Testis (tissue), 3 donors: ENCODE data around the gene ABCB8. TPM values are rescaled to one million over a fixed set of nuclear protein-coding genes. Genes with fewer than 3 reads are reported as not detected.

Experiments used
- DNase-seq: peaks from one replicate; pipeline ENCODE4 v3.0.0-alpha.2; 2019
- H3K27ac ChIP-seq, 2 donors: fragments of 200-600 bp; sonication (generic); one replicate each; pipeline ENCODE4 v1.5.1; 2019
- H3K27me3 ChIP-seq: fragments of 200-600 bp; sonication (generic); one replicate; pipeline ENCODE4 v1.5.1; 2019
- H3K36me3 ChIP-seq: fragments of 200-600 bp; sonication (generic); one replicate; pipeline ENCODE4 v1.5.1; 2017; ENCODE audit warnings: low read depth; ENCODE audit errors: missing control alignments
- H3K4me1 ChIP-seq: fragments of 200-600 bp; sonication (generic); one replicate; pipeline ENCODE4 v1.5.1; 2019
- H3K4me3 ChIP-seq, 2 donors: fragments of 200-600 bp; sonication (generic); one replicate each; pipeline ENCODE4 v1.5.1; 2017 to 2019
- H3K9me3 ChIP-seq: fragments of 200-600 bp; sonication (generic); one replicate; pipeline ENCODE4 v1.5.1; 2017
- CTCF ChIP-seq, 3 experiments: fragments of 450-650 bp in 2 of 3; fragments of 200-600 bp in 1 of 3; sonication (generic) in 1 of 3; IDR thresholded peaks; one replicate each; pipeline ENCODE4 v1.5.1; 2016 to 2019; ENCODE audit warnings: antibody characterized with exemption in 3 of 3, mild to moderate bottlenecking in 2 of 3, moderate library complexity in 1 of 3
- POLR2A ChIP-seq: fragments of 450-650 bp; IDR thresholded peaks from one replicate; pipeline ENCODE4 v1.6.1; 2017; ENCODE audit warnings: antibody characterized with exemption, mild to moderate bottlenecking, moderate library complexity
- WGBS, 2 donors: methylation state at CpG; one replicate each; pipeline ENCODE4 v1.1.5; 2018; 5-methylcytosine and 5-hydroxymethylcytosine counted together
- intact Hi-C: fragments of 100-400 bp; cut with DNase I; formaldehyde crosslinking; loops from one replicate; pipeline ENCODE4 v1.15.1; 2023; ENCODE audit warnings: low total_unique reads
- polyA plus RNA-seq: library from polyadenylated mRNA; stranded (reverse); fragments of 350-450 nt; fragmentation: Illumina TruSeq; extraction: RNeasy Lipid Tissue Mini Kit (QIAGEN cat#74804); gene quantifications from one replicate; pipeline ENCODE4 v1.2.3, GENCODE V29; 2014; ENCODE audit warnings: low read depth, low replicate concordance; ENCODE audit not compliant: insufficient read depth
- total RNA-seq, 2 donors: library from RNA; depleted of rRNA; stranded (reverse); fragments of >200 nt; gene quantifications; one replicate each; pipeline ENCODE4 v1.2.3, GENCODE V29; 2016

Gene ABCB8
- total and polyA plus RNA-seq, 3 donors from 2014 or later = 34.9 to 76.8 (median 59.6) TPM

GRCh38 chr7:150988230-150989226 lies 39.7 kb upstream of the ABCB8 start:
- no peaks in the 10 kb centered on the region for H3K36me3 ChIP-seq
- H3K4me1 ChIP-seq = peaks cover 17% of the 10 kb centered on the region
- 13 to 17% methylated on average over 22 to 31 of the region's 31 CpGs for WGBS, 2 donors
- peak; percentile 76 for DNase-seq
- no peak overlapping the region for H3K27ac ChIP-seq
- peak overlapping the region in 1 of 2 donors; percentile 12 for H3K4me3 ChIP-seq
- TF ChIP-seq POLR2A (no peak), CTCF (IDR thresholded peaks at IDR 0.05) (peak; percentile 80 to 91 (median 81))
- intact Hi-C loops = loop anchor here (5.0 kb wide), 1 partner anchor 86 kb away; no protein-coding TSS in a partner anchor
- H3K27me3 ChIP-seq = no peaks in the 10 kb centered on the region
- H3K9me3 ChIP-seq = no peaks in the 10 kb centered on the region

GRCh38 chr7:150989456-150989855 lies 38.8 kb upstream of the ABCB8 start:
- H3K4me3 ChIP-seq = no peak overlapping the region
- H3K36me3 ChIP-seq = no peaks in the 10 kb centered on the region
- TF ChIP-seq CTCF (IDR thresholded peaks at IDR 0.05) (no peak), POLR2A (no peak)
- H3K27ac ChIP-seq = no peak overlapping the region
- no peaks in the 10 kb centered on the region for H3K9me3 ChIP-seq
- H3K27me3 ChIP-seq = no peaks in the 10 kb centered on the region
- 30 to 42% methylated on average over 7 of the region's 7 CpGs for WGBS, 2 donors
- intact Hi-C loops = loop anchor here (5.0 kb wide), 1 partner anchor 87 kb away; no protein-coding TSS in a partner anchor
- DNase-seq = peak; percentile 50
- H3K4me1 ChIP-seq = peaks cover 17% of the 10 kb centered on the region

- TF ChIP-seq POLR2A = no peak
- TF ChIP-seq CTCF (IDR thresholded peaks at IDR 0.05) = no peak
- Histone ChIP-seq H3K36me3 (no peaks in the 10 kb centered on the region), H3K4me3 (no peak within 1 kb of the TSS), H3K27ac (no peak within 1 kb of the TSS), H3K27me3 (no peaks in the 10 kb centered on the region), H3K9me3 (no peaks in the 10 kb centered on the region), H3K4me1 (peaks cover 17% of the 10 kb centered on the region)
- intact Hi-C loops = no loop called here
- DNase-seq = no peak
- WGBS, 2 donors = 91 to 96% methylated on average over 12 of the region's 12 CpGs
These were observed 37.6 kb upstream of the ABCB8 start, which contains the start of gene NOS3 for GRCh38 chr7:150990416-150991186. Gene NOS3, plus strand, starts transcription at chr7:150991017. Its CDS starts 2,787 bp downstream, at chr7:150993804.

- Histone ChIP-seq H3K4me1 (peaks cover 26% of the 10 kb centered on the region), H3K27ac (no peak overlapping the region), H3K36me3 (no peaks in the 10 kb centered on the region), H3K9me3 (no peaks in the 10 kb centered on the region), H3K27me3 (no peaks in the 10 kb centered on the region), H3K4me3 (no peak overlapping the region)
- WGBS, 2 donors = 83 to 87% methylated on average over 6 of the region's 6 CpGs
- intact Hi-C loops = no loop called here
- DNase-seq = no peak
- TF ChIP-seq CTCF (IDR thresholded peaks at IDR 0.05) = no peak
- TF ChIP-seq POLR2A = no peak
These were observed 36.1 kb upstream of the ABCB8 start for GRCh38 chr7:150992051-150992640.
